Activated naive CD8-positive, alpha-beta T cell (primary cell): ENCODE results near the gene CA4.

Experiments
- H3K27ac Mint-ChIP-seq: one replicate; pipeline ENCODE4 v1.8.0; 2021; ENCODE audit warnings: mixed read lengths
- H3K27me3 Mint-ChIP-seq: one replicate; pipeline ENCODE4 v1.8.0; 2021; ENCODE audit warnings: mixed read lengths
- H3K36me3 Mint-ChIP-seq: one replicate; pipeline ENCODE4 v1.8.0; 2021; ENCODE audit warnings: mixed read lengths
- H3K4me1 Mint-ChIP-seq: one replicate; pipeline ENCODE4 v1.8.0; 2021; ENCODE audit warnings: low read depth, mixed read lengths
- H3K4me3 Mint-ChIP-seq: one replicate; pipeline ENCODE4 v1.8.0; 2021; ENCODE audit warnings: mild to moderate bottlenecking, mixed read lengths
- H3K9me3 Mint-ChIP-seq: one replicate; pipeline ENCODE4 v1.8.0; 2021; ENCODE audit warnings: low read depth, mixed read lengths

CA4 gene

DNA sequence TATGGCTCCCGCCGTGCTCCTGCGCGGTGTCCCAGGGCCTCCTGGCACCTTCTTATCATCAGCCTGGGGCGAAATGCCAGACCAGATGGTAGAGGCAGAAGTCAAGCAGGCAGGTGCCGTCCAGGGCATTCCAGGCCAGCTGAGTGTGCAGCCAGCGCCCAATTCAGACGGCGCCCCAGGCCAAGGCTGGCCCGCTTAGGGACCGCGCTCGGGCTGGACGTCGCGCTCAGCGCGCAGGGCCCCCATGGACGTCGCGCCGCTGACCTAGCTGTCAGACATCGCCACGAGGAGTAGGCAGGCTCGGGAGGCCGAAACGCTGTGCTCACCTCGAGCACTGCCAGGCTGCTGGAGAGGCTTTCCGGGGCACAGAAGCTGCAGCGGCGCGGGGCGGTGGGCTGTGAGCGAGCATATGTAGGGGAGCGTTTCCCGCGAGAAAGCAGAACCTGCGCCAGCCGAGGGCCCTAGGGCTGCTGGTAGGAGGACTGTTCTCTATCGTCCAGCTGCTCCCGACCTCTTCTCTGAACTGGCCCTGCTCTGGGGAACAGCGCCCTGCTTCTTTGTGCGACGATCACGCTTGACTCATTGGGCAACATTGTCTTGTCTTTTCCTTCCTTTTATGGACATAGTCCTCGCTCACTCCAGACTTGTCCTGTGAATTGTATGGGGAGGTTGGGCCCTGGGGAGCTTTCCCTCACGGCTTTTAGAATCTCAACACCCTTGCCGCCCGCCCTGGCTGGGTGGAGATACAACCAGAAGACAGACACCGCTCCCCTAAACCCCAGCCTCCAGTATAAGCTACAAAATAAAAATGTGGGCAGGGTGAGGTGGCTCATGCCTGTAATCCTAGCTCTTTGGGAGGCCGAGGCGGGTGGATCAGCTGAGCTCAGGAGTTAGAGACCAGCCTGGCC is 8.4 kb upstream of the CA4 start:
- Mint-ChIP-seq H3K4me1 (peaks cover 14% of the 10 kb centered on the region), H3K27ac (no peak overlapping the region), H3K9me3 (no peaks in the 10 kb centered on the region), H3K36me3 (no peaks in the 10 kb centered on the region), H3K27me3 (peaks cover 42% of the 10 kb centered on the region), H3K4me3 (peak overlapping the region; percentile 23)

DNA sequence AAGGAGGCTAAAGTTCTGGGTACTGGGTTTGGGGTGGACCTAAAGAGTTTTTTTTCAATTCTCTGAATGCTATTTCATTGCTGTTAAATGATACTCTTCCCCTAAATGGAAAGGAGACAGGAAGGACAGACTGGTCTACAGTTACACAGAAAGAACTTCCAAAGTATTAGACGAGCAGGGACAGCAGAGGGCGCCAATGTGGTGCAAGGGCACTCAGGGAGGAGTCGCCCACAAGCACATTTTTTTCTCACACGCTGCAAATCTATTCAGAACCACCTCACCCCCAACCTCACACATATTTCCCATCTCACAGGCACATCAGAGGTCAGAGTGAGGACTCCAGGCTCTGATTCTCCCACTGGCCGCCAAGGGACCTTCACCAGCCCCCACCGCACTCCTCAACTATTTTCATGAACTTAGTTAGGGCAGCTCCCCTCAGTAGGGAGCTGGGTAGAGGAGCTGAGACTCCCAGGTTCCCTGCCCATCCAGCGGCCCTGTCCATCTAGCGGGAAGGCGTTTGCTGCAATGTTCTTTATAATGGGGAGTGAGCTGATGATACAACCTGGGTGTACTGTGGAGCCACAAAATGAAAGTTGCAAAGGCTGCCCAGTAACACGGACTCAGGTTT is 6.8 kb upstream of the CA4 start:
- Mint-ChIP-seq H3K27me3 (peaks cover 43% of the 10 kb centered on the region), H3K4me3 (no peak overlapping the region), H3K27ac (no peak overlapping the region), H3K36me3 (no peaks in the 10 kb centered on the region), H3K4me1 (peaks cover 14% of the 10 kb centered on the region), H3K9me3 (no peaks in the 10 kb centered on the region)

GRCh38 chr17:60145006-60145935 is 4.5 kb upstream of the CA4 start:
- Mint-ChIP-seq H3K27me3 (peaks cover 42% of the 10 kb centered on the region), H3K27ac (no peak overlapping the region), H3K4me1 (peaks cover 13% of the 10 kb centered on the region)

DNA sequence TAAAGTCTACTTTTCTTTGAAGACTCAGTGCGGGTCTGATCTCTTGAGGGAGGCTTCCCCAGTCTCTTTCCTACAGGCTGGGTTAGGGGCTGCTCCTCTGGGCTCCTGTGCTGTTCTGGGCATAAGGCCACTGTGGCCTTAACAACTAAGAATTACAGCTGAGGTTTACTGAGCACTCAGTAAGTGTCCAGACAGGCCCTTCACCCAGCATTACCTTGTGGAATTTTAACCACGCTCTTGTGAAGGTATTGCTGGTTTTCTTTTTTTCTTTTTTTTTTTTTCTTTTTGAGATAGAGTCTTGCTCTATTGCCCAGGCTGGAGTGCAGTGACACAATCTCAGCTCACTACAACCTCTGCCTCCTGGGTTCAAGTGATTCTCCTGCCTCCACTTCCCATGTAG is 3.6 kb upstream of the CA4 start:
- Mint-ChIP-seq H3K4me1 (peaks cover 19% of the 10 kb centered on the region), H3K27me3 (peaks cover 40% of the 10 kb centered on the region), H3K9me3 (no peaks in the 10 kb centered on the region), H3K36me3 (no peaks in the 10 kb centered on the region), H3K4me3 (no peak overlapping the region), H3K27ac (no peak overlapping the region)

More at GRCh38 chr17:60145006-60145935, 4.5 kb upstream of the CA4 start:
- no peaks in the 10 kb centered on the region for H3K36me3 Mint-ChIP-seq
- H3K4me3 Mint-ChIP-seq, result no peak overlapping the region
- no peaks in the 10 kb centered on the region for H3K9me3 Mint-ChIP-seq

DNA sequence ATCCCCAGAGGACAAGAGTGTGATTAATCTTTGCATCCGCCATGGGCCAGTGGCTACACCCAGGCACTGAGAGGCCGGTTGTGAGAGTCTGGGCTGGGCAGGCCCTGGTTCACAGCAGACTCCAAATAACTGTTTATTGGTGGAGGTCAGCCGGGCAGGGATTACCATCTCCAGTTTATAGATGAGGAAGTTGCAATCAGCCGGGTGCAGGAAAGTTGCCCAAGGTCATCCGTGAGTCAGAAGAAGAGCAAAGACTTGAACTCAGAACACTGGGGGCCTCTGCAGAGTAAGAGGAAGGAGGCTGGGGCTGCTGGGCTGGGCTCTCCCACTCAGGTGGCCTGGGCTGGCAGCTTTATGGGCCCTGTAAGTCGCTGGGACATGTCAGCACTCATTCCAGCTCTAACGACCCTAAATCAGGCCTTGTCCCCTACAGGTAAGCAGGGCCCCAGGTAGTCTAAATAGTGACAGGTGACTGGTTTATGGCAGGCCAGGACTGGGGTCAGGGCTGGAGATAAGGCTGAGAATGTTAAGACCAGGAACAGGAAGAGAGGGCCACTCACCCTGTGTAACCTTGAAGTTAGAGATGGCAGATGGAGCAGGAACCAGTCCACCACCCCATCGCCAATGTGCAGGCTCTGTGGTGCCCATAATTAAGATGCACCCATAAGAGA is 2.1 kb upstream of the CA4 start:
- peaks cover 36% of the 10 kb centered on the region for H3K27me3 Mint-ChIP-seq
- H3K4me3 Mint-ChIP-seq, result no peak overlapping the region
- no peaks in the 10 kb centered on the region for H3K9me3 Mint-ChIP-seq
- H3K36me3 Mint-ChIP-seq, result no peaks in the 10 kb centered on the region
- peaks cover 21% of the 10 kb centered on the region for H3K4me1 Mint-ChIP-seq
- no peak overlapping the region for H3K27ac Mint-ChIP-seq

- Mint-ChIP-seq H3K4me1 (peaks cover 14% of the 10 kb centered on the region), H3K27me3 (peaks cover 36% of the 10 kb centered on the region), H3K27ac (no peak overlapping the region), H3K9me3 (no peaks in the 10 kb centered on the region), H3K36me3 (no peaks in the 10 kb centered on the region), H3K4me3 (no peak overlapping the region)
Measured at GRCh38 chr17:60148373-60148772, 1.4 kb upstream of the CA4 start.

GRCh38 chr17:60151355-60151754 is 1.6 kb downstream of the CA4 start:
- Mint-ChIP-seq H3K4me1 (peaks cover 12% of the 10 kb centered on the region), H3K27ac (no peak overlapping the region), H3K4me3 (no peak overlapping the region), H3K36me3 (no peaks in the 10 kb centered on the region), H3K27me3 (peaks cover 23% of the 10 kb centered on the region), H3K9me3 (no peaks in the 10 kb centered on the region)

DNA sequence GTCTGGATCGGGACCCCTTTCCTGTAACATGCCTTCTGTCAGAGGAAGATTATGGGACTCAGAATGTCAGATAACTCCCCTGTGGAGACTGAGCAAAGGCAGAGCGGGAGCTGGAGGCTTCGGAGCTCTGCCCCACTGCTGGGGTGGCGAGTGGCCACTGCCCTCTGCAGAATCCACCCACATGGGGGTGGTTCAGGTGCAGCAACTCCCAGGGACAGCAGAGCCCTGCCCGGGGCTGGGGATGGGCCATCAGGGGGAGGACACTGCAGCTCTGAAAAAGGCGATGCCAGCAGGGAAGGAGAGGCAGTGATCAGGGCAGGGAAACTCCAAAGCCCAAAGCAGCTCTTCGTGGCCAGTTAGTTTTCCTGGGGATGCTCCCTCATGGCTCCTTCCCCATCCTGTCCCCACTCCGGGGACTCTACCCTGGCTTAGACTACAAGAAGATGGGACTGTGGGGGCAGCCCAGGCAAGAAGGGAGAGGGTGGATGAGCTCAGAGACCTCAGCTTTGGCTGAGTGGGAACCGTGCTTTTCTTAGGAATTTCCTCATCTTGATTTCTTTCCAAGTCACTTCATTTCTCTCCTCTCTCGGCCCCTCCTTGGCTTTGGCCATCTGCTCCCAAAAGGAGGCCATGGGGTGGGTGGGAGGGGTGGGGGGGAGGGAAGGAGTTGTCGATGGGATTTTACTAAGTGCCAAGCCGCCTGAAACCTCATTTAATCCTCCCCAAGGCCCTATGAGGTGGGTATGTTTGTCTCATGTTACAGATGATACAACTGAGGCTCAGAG is 4.0 kb downstream of the CA4 start:
- H3K27me3 Mint-ChIP-seq, result peaks cover 18% of the 10 kb centered on the region
- H3K4me3 Mint-ChIP-seq, result no peak overlapping the region
- no peaks in the 10 kb centered on the region for H3K9me3 Mint-ChIP-seq
- H3K36me3 Mint-ChIP-seq, result no peaks in the 10 kb centered on the region
- peaks cover 12% of the 10 kb centered on the region for H3K4me1 Mint-ChIP-seq
- no peak overlapping the region for H3K27ac Mint-ChIP-seq

DNA sequence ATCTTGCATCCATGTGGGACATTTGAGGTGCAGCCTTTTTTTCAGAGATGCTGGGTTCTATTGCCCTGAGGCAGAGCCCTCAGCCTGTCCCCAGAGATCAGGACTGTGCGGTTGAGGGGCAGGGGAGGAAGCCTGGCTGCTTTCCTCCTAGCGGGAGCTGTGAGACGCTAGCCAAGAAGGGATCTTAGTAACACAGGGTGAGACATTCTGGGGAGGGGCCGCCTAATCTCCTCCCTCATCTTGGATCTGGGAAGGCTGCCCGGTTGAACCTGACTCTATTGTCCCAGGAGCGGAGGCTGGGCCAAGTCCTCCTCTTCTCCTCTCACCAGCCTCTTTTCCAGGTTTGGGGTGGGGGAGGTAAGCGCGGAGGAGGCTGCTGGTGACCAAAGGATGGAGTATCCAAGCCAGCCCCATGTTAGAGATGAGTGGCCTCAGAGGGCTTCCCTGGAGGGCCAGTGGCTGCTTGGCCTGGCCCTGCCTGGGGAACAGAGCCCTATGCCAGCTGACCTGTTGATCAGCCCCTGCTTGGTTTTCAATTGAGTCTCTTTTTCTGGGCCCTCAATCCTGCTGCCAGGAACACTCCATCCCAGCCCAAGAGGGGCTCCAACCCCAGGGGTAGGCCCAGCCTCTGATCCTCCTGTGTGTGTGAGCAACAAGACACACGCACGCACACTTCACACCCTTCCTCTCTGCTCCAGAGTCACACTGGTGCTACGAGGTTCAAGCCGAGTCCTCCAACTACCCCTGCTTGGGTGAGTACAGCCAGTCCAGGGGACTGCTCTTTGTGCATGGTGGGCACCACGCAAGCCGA is 5.0 kb downstream of the CA4 start:
- no peak overlapping the region for H3K4me3 Mint-ChIP-seq

DNA sequence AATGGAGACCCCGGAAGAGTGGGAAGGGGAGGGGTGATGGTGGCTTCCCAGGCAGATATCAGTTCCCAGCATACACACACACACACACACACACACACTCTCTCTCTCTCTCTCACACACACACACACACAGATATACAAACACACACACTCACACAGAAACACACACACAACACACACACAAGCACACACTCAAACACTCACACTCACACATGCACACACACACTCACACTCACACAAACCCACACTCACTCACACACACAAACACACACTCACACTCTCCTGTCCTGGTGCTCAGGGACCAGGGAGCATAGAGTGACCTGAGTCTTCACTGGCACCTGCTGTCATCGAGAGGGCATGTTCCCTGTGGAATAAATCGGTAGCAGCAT is 5.6 kb downstream of the CA4 start:
- peaks cover 10% of the 10 kb centered on the region for H3K4me1 Mint-ChIP-seq
- H3K27me3 Mint-ChIP-seq, result peaks cover 16% of the 10 kb centered on the region
- no peaks in the 10 kb centered on the region for H3K9me3 Mint-ChIP-seq
- no peak overlapping the region for H3K27ac Mint-ChIP-seq
- H3K4me3 Mint-ChIP-seq, result no peak overlapping the region
- no peaks in the 10 kb centered on the region for H3K36me3 Mint-ChIP-seq

More for the DNA sequence above, 5.0 kb downstream of the CA4 start:
- Mint-ChIP-seq H3K9me3 (no peaks in the 10 kb centered on the region), H3K27me3 (peaks cover 16% of the 10 kb centered on the region), H3K27ac (no peak overlapping the region), H3K4me1 (peaks cover 10% of the 10 kb centered on the region), H3K36me3 (no peaks in the 10 kb centered on the region)

DNA sequence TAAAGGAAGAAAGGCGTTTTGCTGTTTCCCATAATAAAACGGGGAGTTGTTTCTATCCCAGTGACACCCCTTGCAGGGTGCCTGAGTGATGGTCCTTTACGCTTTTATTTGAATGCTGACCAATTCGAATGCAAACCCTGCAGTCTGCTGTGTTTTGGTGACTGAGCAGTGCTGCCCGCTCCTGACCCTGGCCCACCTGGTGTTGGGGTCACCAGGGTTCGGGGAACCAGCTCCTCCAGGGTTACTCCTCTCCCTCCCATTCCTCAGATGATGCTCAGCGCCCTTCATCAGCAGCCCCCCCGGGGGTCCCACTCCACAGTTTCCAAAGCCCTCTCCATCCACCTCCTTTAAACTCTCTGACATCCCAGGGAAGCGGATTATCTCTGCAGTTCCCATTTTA is 6.0 kb downstream of the CA4 start:
- no peaks in the 10 kb centered on the region for H3K36me3 Mint-ChIP-seq
- no peak overlapping the region for H3K27ac Mint-ChIP-seq
- no peak overlapping the region for H3K4me3 Mint-ChIP-seq
- peaks cover 8% of the 10 kb centered on the region for H3K4me1 Mint-ChIP-seq
- peaks cover 16% of the 10 kb centered on the region for H3K27me3 Mint-ChIP-seq
- H3K9me3 Mint-ChIP-seq, result no peaks in the 10 kb centered on the region

DNA sequence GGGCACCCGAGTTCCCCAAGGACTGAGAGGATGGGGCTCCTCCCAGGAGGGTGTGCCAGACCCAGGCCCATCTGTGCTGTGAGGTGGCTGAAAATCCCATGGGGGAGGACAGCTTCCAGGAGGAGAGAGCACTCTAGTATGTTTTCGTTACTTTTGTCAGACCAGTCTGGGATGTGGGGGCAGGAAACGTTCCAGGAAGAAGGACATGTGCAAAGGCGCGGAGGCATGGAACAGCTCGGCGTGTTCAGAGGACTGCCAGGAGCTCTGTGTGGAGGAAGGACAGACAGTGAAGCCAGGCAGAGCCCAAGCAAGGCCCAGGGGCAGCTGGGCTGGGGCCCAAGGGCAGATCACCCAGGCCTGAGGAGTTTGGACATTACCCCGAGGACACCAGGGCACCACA is 7.0 kb downstream of the CA4 start:
- H3K27ac Mint-ChIP-seq, result no peak overlapping the region
- H3K4me3 Mint-ChIP-seq, result no peak overlapping the region
- H3K27me3 Mint-ChIP-seq, result peaks cover 11% of the 10 kb centered on the region
- no peaks in the 10 kb centered on the region for H3K36me3 Mint-ChIP-seq
- H3K4me1 Mint-ChIP-seq, result no peaks in the 10 kb centered on the region
- H3K9me3 Mint-ChIP-seq, result no peaks in the 10 kb centered on the region

DNA sequence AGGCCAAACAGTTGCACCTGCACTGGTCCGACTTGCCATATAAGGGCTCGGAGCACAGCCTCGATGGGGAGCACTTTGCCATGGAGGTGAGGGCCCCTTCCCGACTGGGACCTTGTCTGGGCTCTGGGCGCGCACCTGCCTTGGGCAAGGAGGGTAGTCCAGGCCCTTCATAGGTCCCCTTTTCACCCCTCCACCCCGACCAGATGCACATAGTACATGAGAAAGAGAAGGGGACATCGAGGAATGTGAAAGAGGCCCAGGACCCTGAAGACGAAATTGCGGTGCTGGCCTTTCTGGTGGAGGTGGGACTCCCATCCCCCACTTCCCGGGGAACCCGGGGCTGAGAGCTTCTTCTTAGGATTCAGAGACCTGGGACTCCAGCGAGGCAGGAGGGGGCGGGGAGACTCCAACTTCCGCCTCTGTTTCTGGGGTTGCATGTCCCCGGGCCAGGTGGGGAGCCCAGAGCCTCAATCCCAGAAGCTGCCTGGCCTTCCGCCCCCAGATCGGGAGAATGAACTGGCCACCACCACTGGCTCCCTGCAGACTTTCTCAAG is 7.8 kb downstream of the CA4 start:
- H3K27me3 Mint-ChIP-seq, result peaks cover 13% of the 10 kb centered on the region
- H3K27ac Mint-ChIP-seq, result no peak overlapping the region
- H3K4me1 Mint-ChIP-seq, result no peaks in the 10 kb centered on the region
- H3K9me3 Mint-ChIP-seq, result no peaks in the 10 kb centered on the region
- no peaks in the 10 kb centered on the region for H3K36me3 Mint-ChIP-seq
- H3K4me3 Mint-ChIP-seq, result no peak overlapping the region
